Measurements from ENCODE around the gene SMAD9.

- TF ChIP-seq ZFP1 (CRISPR knock-in tag; IDR thresholded peaks at IDR 0.05), result no peak
- no peak for TF ChIP-seq MEF2D (CRISPR knock-in tag; IDR thresholded peaks at IDR 0.05)
- no peak for TF ChIP-seq ZHX1 (CRISPR knock-in tag; IDR thresholded peaks at IDR 0.05; ENCODE audit: low read depth)
- no peak for TF ChIP-seq MZF1 (CRISPR knock-in tag; IDR thresholded peaks at IDR 0.05; ENCODE audit: borderline replicate concordance)
- TF ChIP-seq POLR2A (IDR thresholded peaks at IDR 0.05; ENCODE audit: insufficient read depth in 1 of 2, low read depth in 2 of 2, low read length in 2 of 2), result no peak
- no peak for TF ChIP-seq CREB3 (CRISPR knock-in tag; IDR thresholded peaks at IDR 0.05)
- TF ChIP-seq ZNF788 (CRISPR knock-in tag; IDR thresholded peaks at IDR 0.05; ENCODE audit: borderline replicate concordance), result no peak
- no peak for TF ChIP-seq EZH2 (conservative IDR thresholded peaks at IDR 0.05; ENCODE audit: low read depth, low read length)
- TF ChIP-seq ZNF644 (CRISPR knock-in tag; IDR thresholded peaks at IDR 0.05; ENCODE audit: low read depth), result no peak
- TF ChIP-seq CTCF (CRISPR knock-in tag; IDR thresholded peaks at IDR 0.05), result no peak
- no peak for TF ChIP-seq ZNF280D (CRISPR knock-in tag; IDR thresholded peaks at IDR 0.05)
- no peak for TF ChIP-seq MAX (IDR thresholded peaks at IDR 0.05)
- TF ChIP-seq ZNF609 (CRISPR knock-in tag; IDR thresholded peaks at IDR 0.05; ENCODE audit: borderline replicate concordance), result no peak
These were observed 34.5 kb upstream of the SMAD9 start for GRCh38 chr13:36954542-36954941.

Measured in HepG2 (cell line).